HG03439 (cell line): ENCODE measurements around the gene THRA.
"Not testable (repeated sequence)": the region's sequence is repeated elsewhere in the genome, so short reads cannot be mapped to it uniquely, and the experiment has no call there.

Experiments
- ATAC-seq: cut with Tn5 transposase; IDR thresholded peaks from one replicate; pipeline ENCODE4 v1.9.1; 2021; ENCODE audit warnings: mild to moderate bottlenecking, moderate library complexity; ENCODE audit not compliant: unreplicated experiment

THRA gene

GRCh38 chr17:40135817-40136216 is 73.1 kb downstream of the THRA start:
- no peak for ATAC-seq

GRCh38 chr17:40139566-40140058 is 76.8 kb downstream of the THRA start:
- ATAC-seq = peak; percentile 17

GRCh38 chr17:40143166-40143565 is 80.4 kb downstream of the THRA start:
- ATAC-seq = not testable (repeated sequence)
